H1 (cell line): Measurements from ENCODE around the gene MAPT. TPM values are rescaled to one million over a fixed set of nuclear protein-coding genes. Genes with fewer than 3 reads are reported as not detected.

Experiments
- TAF7 ChIP-seq: optimal IDR thresholded peaks from 2 replicates; pipeline ENCODE3; 2011; ENCODE audit warnings: low read depth, mild to moderate bottlenecking, inconsistent platforms, low read length, moderate library complexity, borderline replicate concordance
- polyA plus RNA-seq, 7 experiments: library from polyadenylated mRNA; depleted of rRNA in 3 of 7; stranded (reverse) in 5 of 7; unstranded in 2 of 7; fragments of >200 nt in 5 of 7; fragments of 200-250 nt in 2 of 7; gene quantifications; 1 replicate in 5 of 7; 2 replicates in 1 of 7; 4 replicates in 1 of 7; pipeline versions ENCODE4 v1.2.1 to v1.2.3, GENCODE V29; 2011 to 2013; ENCODE audit warnings: missing spikeins in 2 of 7, mixed read lengths in 2 of 7
- total RNA-seq: library from RNA; stranded (reverse); fragmentation: NEBNext Ultra II Directional; extraction: Animal tissue kit (Norgen Biotek cat#: 25700); gene quantifications from 2 replicates; pipeline ENCODE4 v1.2.1, GENCODE V29; 2021

MAPT gene
- total and polyA plus RNA-seq, 2 of the 8 experiments (the other 6 are each of a cell fraction or from before 2014, with no cell fraction given): 0.54 to 1.7 TPM

- no peak for TF ChIP-seq TAF7
Observed at GRCh38 chr17:45986056-45986455, 91.7 kb downstream of the MAPT start (continued).
